HepG2 (cell line): ENCODE measurements around the gene TMEM170B.

Source experiments
- ASH2L ChIP-seq: fragments of 300-600, 200-600 bp; sonication (generic); IDR thresholded peaks from 2 replicates; pipeline ENCODE4 v1.7.0; 2017; ENCODE audit warnings: low read depth, mild to moderate bottlenecking, moderate library complexity, mixed read lengths, low read length; ENCODE audit not compliant: insufficient read length
- BHLHE40 ChIP-seq: IDR thresholded peaks from 2 replicates; pipeline ENCODE4 v1.6.1; 2011; ENCODE audit warnings: low read length, improper control_type of control experiment

- no peak for TF ChIP-seq ASH2L
- TF ChIP-seq BHLHE40 = no peak
These were observed 37.5 kb upstream of the TMEM170B start for GRCh38 chr6:11500008-11500407.
